HepG2 (cell line): ENCODE data around the gene GSTA1. TPM values are rescaled to one million over a fixed set of nuclear protein-coding genes. Genes with fewer than 3 reads are reported as not detected.

Experiments used
- CREB1 ChIP-seq, 2 experiments: fragments of 450-650 bp in 1 of 2; IDR thresholded peaks; 2 replicates each; pipeline ENCODE4 v1.6.1; 2016 to 2017; ENCODE audit warnings: control low read depth in 1 of 2, mild to moderate bottlenecking in 1 of 2, missing compliant biosample characterization in 1 of 2, missing genetic modification characterization in 1 of 2
- DR1 ChIP-seq: sonication (generic); formaldehyde crosslinking; IDR thresholded peaks from 2 replicates; pipeline ENCODE4 v1.8.0; 2021; ENCODE audit warnings: mild to moderate bottlenecking, missing genetic modification reagents, inconsistent platforms
- FOSL2 ChIP-seq: sonication (generic); formaldehyde crosslinking; IDR thresholded peaks from 2 replicates; pipeline ENCODE4 v1.4.0; 2020; ENCODE audit warnings: missing genetic modification reagents
- FOXM1 ChIP-seq: sonication (generic); formaldehyde crosslinking; IDR thresholded peaks from 2 replicates; pipeline ENCODE4 v1.5.0; 2020; ENCODE audit warnings: missing genetic modification reagents
- FOXO1 ChIP-seq: sonication (generic); formaldehyde crosslinking; IDR thresholded peaks from 2 replicates; pipeline ENCODE4 v1.4.0; 2020; ENCODE audit warnings: missing genetic modification reagents
- GMEB1 ChIP-seq: sonication (generic); formaldehyde crosslinking; IDR thresholded peaks from 2 replicates; pipeline ENCODE4 v1.5.1; 2020; ENCODE audit warnings: missing genetic modification reagents, mild to moderate bottlenecking, borderline replicate concordance
- HDAC2 ChIP-seq: sonication (generic); formaldehyde crosslinking; IDR thresholded peaks from 2 replicates; pipeline ENCODE4 v1.4.0; 2020; ENCODE audit warnings: missing genetic modification reagents
- KLF12 ChIP-seq: sonication (generic); formaldehyde crosslinking; IDR thresholded peaks from 2 replicates; pipeline ENCODE4 v1.4.0; 2020; ENCODE audit warnings: missing genetic modification reagents, borderline replicate concordance
- MED13 ChIP-seq: sonication (generic); formaldehyde crosslinking; IDR thresholded peaks from 2 replicates; pipeline ENCODE4 v1.5.0; 2020; ENCODE audit warnings: missing genetic modification reagents
- RAD21 ChIP-seq: fragments of 450-650 bp; formaldehyde crosslinking; IDR thresholded peaks from 2 replicates; pipeline ENCODE4 v1.5.0; 2020; ENCODE audit warnings: mild to moderate bottlenecking
- RBM39 ChIP-seq: fragments of 200-400 bp; formaldehyde crosslinking; IDR thresholded peaks from one replicate; pipeline ENCODE4 v1.6.1; 2018; ENCODE audit warnings: antibody characterized with exemption, mild to moderate bottlenecking, low read depth, low read length; ENCODE audit not compliant: poor library complexity, severe bottlenecking
- RORA ChIP-seq: sonication (generic); formaldehyde crosslinking; IDR thresholded peaks from 2 replicates; pipeline ENCODE4 v1.5.0; 2020; ENCODE audit warnings: mild to moderate bottlenecking, missing genetic modification reagents, moderate library complexity
- SMYD3 ChIP-seq: sonication (generic); formaldehyde crosslinking; IDR thresholded peaks from 2 replicates; pipeline ENCODE4 v1.8.1; 2023; ENCODE audit warnings: mild to moderate bottlenecking, missing genetic modification reagents
- SOX13 ChIP-seq, 3 experiments: fragments of 450-650 bp in 1 of 3; sonication (generic) in 1 of 3; formaldehyde crosslinking in 1 of 3; IDR thresholded peaks in 2 of 3; conservative IDR thresholded peaks in 1 of 3; 2 replicates each; pipeline versions ENCODE4 v1.5.0 to v1.6.1; 2016 to 2020; ENCODE audit warnings: antibody characterized with exemption in 1 of 3, mild to moderate bottlenecking in 1 of 3, missing compliant biosample characterization in 1 of 3, missing genetic modification reagents in 1 of 3, moderate library complexity in 1 of 3
- TBX3 ChIP-seq: fragments of 450-650 bp; IDR thresholded peaks from 2 replicates; pipeline ENCODE4 v1.6.1; 2017; ENCODE audit warnings: antibody characterized with exemption, mild to moderate bottlenecking, inconsistent platforms, borderline replicate concordance
- TIGD3 ChIP-seq: sonication (generic); formaldehyde crosslinking; IDR thresholded peaks from 2 replicates; pipeline ENCODE4 v1.5.1; 2020; ENCODE audit warnings: mild to moderate bottlenecking, missing genetic modification reagents, borderline replicate concordance
- TOPORS ChIP-seq: sonication (generic); formaldehyde crosslinking; IDR thresholded peaks from 2 replicates; pipeline ENCODE4 v1.8.0; 2023; ENCODE audit warnings: mild to moderate bottlenecking, missing genetic modification reagents
- ZFYVE20 ChIP-seq: sonication (generic); formaldehyde crosslinking; IDR thresholded peaks from 2 replicates; pipeline ENCODE4 v1.8.0; 2023; ENCODE audit warnings: low read depth, mild to moderate bottlenecking, moderate library complexity, missing genetic modification reagents, borderline replicate concordance
- ZMAT3 ChIP-seq: sonication (generic); formaldehyde crosslinking; conservative IDR thresholded peaks from 2 replicates; pipeline ENCODE4 v1.7.0; 2021; ENCODE audit warnings: missing genetic modification reagents
- ZNF251 ChIP-seq: sonication (generic); formaldehyde crosslinking; IDR thresholded peaks from 2 replicates; pipeline ENCODE4 v1.9.0; 2021; ENCODE audit warnings: mild to moderate bottlenecking, missing genetic modification reagents
- ZNF33B ChIP-seq: sonication (generic); formaldehyde crosslinking; IDR thresholded peaks from 2 replicates; pipeline ENCODE4 v1.5.1; 2020; ENCODE audit warnings: mild to moderate bottlenecking, missing genetic modification reagents
- ZNF572 ChIP-seq: sonication (generic); formaldehyde crosslinking; IDR thresholded peaks from 2 replicates; pipeline ENCODE4 v1.5.1; 2020; ENCODE audit warnings: mild to moderate bottlenecking, missing genetic modification reagents
- ZNF589 ChIP-seq: sonication (generic); formaldehyde crosslinking; conservative IDR thresholded peaks from 2 replicates; pipeline ENCODE4 v1.8.0; 2022; ENCODE audit warnings: mild to moderate bottlenecking, moderate library complexity, missing genetic modification reagents
- ZNF7 ChIP-seq: IDR thresholded peaks from 2 replicates; pipeline ENCODE4 v1.6.1; 2016; ENCODE audit warnings: missing biosample characterization, missing genetic modification reagents
- ZNF709 ChIP-seq: sonication (generic); formaldehyde crosslinking; IDR thresholded peaks from 2 replicates; pipeline ENCODE4 v1.5.0; 2020; ENCODE audit warnings: mild to moderate bottlenecking, missing genetic modification reagents
- ZNF740 ChIP-seq: sonication (generic); formaldehyde crosslinking; IDR thresholded peaks from 2 replicates; pipeline ENCODE4 v1.4.0; 2020; ENCODE audit warnings: missing genetic modification reagents
- ZNF766 ChIP-seq: sonication (generic); formaldehyde crosslinking; IDR thresholded peaks from 2 replicates; pipeline ENCODE4 v1.5.0; 2020; ENCODE audit warnings: missing genetic modification reagents, borderline replicate concordance
- ZNF773 ChIP-seq: sonication (generic); formaldehyde crosslinking; IDR thresholded peaks from 2 replicates; pipeline ENCODE4 v1.4.0; 2020; ENCODE audit warnings: missing genetic modification reagents, borderline replicate concordance
- polyA plus RNA-seq, 8 experiments: library from polyadenylated mRNA; depleted of rRNA in 3 of 8; stranded (reverse) in 7 of 8; unstranded in 1 of 8; fragments of >200 nt; fragmentation: Illumina TruSeq in 4 of 8; extraction: Trizol in 4 of 8; gene quantifications; 2 replicates each; pipeline versions ENCODE4 v1.2.1 to v1.2.3, GENCODE V29; 2011 to 2016; ENCODE audit warnings: low read depth in 4 of 8, missing spikeins in 1 of 8, mixed read lengths in 1 of 8; ENCODE audit not compliant: insufficient read depth in 1 of 8
- total RNA-seq, 5 experiments: library from RNA; depleted of rRNA; stranded (reverse); fragments of >200 nt; fragmentation: Illumina TruSeq; extraction: Trizol; gene quantifications; 2 replicates each; pipeline ENCODE4 v1.2.3, GENCODE V29; 2016; ENCODE audit warnings: low read depth in 1 of 5

Gene GSTA1
- total and polyA plus RNA-seq, 2 of the 13 experiments (the other 11 are each of a cell fraction or from before 2014, with no cell fraction given): 6.2 to 282 TPM

- TF ChIP-seq GMEB1 (CRISPR knock-in tag) (no peak), HDAC2 (CRISPR knock-in tag) (no peak), CREB1 (IDR thresholded peaks at IDR 0.05) (no peak), CREB1 (CRISPR knock-in tag; IDR thresholded peaks at IDR 0.05) (peak; percentile 63; the same call in 1 of the 2 replicates), ZNF572 (no peak), SMYD3 (CRISPR knock-in tag) (no peak), ZNF709 (no peak), MED13 (CRISPR knock-in tag) (peak; percentile 89; the same call in 1 of the 2 replicates), RAD21 (CRISPR knock-in tag) (no peak), TBX3 (no peak), DR1 (CRISPR knock-in tag) (no peak), FOSL2 (CRISPR knock-in tag) (peak; percentile 28; the same call in 1 of the 2 replicates), ZNF589 (CRISPR knock-in tag) (no peak), ZNF740 (CRISPR knock-in tag) (no peak), SOX13 (IDR thresholded peaks at IDR 0.05) (no peak), SOX13 (CRISPR knock-in tag; conservative IDR thresholded peaks at IDR 0.05 in 1 of 2, IDR thresholded peaks at IDR 0.05 in 1 of 2) (peak in 1 of 2 experiments; percentile 69; a peak in 1 of 4 replicates), KLF12 (CRISPR knock-in tag) (no peak), RBM39 (no peak), ZNF7 (CRISPR knock-in tag) (no peak), ZMAT3 (CRISPR knock-in tag) (no peak), FOXO1 (CRISPR knock-in tag) (peak; percentile 40; the same call in 1 of the 2 replicates), TOPORS (CRISPR knock-in tag) (no peak), TIGD3 (CRISPR knock-in tag) (no peak), ZFYVE20 (CRISPR knock-in tag) (no peak), ZNF773 (CRISPR knock-in tag) (no peak), ZNF33B (CRISPR knock-in tag) (no peak), FOXM1 (CRISPR knock-in tag) (no peak), RORA (CRISPR knock-in tag) (no peak), ZNF766 (CRISPR knock-in tag) (no peak), ZNF251 (CRISPR knock-in tag) (no peak)
These were observed 2.3 kb downstream of the GSTA1 start (continued) for GRCh38 chr6:52801188-52801841.
